ENCODE data around the gene RASSF1. TPM values are rescaled to one million over a fixed set of nuclear protein-coding genes. Genes with fewer than 3 reads are reported as not detected.

RASSF1 gene
- total and polyA plus RNA-seq, 2 of the 13 experiments (the other 11 are each of a cell fraction or from before 2014, with no cell fraction given), result 10.2 to 27.5 TPM

DNA sequence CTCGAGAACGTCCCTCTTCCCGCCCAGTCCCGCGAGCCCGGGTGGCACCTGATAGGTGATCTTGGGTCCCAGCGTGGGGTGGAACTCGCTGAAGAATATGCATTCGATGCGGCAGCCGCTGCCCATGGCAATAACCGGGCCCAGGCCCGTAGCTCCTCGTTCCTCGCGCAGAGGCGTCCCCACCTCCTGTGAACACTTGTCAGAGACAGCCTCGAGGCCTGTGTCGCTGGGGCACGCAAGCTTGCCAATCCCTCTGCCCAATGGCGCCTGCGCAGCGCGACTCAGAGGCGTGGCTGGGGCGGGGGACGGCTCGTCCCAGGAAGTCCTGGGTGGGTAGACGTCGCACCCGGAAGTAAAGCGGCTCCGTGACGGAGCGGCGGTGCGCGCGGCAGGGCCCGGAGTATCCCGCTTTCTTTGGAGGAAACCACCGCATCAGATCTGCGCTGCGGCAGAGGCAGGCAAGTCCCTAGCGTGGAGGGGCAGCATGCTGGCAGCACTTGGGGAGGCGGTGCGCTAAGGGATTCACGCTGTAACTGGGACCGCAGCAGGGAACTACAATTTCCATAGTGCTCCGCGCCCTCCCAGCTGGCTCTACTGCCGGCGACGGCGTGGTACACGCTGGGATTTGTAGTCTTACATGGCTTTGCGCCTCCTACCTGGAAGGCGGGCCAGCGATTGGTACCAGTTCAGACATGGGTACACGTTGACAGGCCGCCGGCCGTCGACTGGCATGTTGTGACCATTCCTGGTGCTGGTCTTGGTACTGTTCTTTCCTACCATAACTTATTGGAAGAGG is 10.1 kb upstream of the RASSF1 start, which contains the start of the genes CYB561D2 and NPRL2 (continued):
- TF ChIP-seq, protein P1, sequence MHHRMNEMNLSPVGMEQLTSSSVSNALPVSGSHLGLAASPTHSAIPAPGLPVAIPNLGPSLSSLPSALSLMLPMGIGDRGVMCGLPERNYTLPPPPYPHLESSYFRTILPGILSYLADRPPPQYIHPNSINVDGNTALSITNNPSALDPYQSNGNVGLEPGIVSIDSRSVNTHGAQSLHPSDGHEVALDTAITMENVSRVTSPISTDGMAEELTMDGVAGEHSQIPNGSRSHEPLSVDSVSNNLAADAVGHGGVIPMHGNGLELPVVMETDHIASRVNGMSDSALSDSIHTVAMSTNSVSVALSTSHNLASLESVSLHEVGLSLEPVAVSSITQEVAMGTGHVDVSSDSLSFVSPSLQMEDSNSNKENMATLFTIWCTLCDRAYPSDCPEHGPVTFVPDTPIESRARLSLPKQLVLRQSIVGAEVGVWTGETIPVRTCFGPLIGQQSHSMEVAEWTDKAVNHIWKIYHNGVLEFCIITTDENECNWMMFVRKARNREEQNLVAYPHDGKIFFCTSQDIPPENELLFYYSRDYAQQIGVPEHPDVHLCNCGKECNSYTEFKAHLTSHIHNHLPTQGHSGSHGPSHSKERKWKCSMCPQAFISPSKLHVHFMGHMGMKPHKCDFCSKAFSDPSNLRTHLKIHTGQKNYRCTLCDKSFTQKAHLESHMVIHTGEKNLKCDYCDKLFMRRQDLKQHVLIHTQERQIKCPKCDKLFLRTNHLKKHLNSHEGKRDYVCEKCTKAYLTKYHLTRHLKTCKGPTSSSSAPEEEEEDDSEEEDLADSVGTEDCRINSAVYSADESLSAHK (CRISPR knock-in tag; IDR thresholded peaks at IDR 0.05; ENCODE audit: borderline replicate concordance), result no peak
- TF ChIP-seq, protein P2, sequence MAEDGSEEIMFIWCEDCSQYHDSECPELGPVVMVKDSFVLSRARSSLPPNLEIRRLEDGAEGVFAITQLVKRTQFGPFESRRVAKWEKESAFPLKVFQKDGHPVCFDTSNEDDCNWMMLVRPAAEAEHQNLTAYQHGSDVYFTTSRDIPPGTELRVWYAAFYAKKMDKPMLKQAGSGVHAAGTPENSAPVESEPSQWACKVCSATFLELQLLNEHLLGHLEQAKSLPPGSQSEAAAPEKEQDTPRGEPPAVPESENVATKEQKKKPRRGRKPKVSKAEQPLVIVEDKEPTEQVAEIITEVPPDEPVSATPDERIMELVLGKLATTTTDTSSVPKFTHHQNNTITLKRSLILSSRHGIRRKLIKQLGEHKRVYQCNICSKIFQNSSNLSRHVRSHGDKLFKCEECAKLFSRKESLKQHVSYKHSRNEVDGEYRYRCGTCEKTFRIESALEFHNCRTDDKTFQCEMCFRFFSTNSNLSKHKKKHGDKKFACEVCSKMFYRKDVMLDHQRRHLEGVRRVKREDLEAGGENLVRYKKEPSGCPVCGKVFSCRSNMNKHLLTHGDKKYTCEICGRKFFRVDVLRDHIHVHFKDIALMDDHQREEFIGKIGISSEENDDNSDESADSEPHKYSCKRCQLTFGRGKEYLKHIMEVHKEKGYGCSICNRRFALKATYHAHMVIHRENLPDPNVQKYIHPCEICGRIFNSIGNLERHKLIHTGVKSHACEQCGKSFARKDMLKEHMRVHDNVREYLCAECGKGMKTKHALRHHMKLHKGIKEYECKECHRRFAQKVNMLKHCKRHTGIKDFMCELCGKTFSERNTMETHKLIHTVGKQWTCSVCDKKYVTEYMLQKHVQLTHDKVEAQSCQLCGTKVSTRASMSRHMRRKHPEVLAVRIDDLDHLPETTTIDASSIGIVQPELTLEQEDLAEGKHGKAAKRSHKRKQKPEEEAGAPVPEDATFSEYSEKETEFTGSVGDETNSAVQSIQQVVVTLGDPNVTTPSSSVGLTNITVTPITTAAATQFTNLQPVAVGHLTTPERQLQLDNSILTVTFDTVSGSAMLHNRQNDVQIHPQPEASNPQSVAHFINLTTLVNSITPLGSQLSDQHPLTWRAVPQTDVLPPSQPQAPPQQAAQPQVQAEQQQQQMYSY (CRISPR knock-in tag; IDR thresholded peaks at IDR 0.05), result peak; percentile 52; the same call in 1 of the 2 replicates
- TF ChIP-seq ZSCAN31 (CRISPR knock-in tag; IDR thresholded peaks at IDR 0.05; ENCODE audit: low read depth), result peak; percentile 95
- TF ChIP-seq FOXM1 (CRISPR knock-in tag; IDR thresholded peaks at IDR 0.05), result no peak
- peak; percentile 95 for TF ChIP-seq ZNF451 (CRISPR knock-in tag; IDR thresholded peaks at IDR 0.05)
- TF ChIP-seq, protein P3, sequence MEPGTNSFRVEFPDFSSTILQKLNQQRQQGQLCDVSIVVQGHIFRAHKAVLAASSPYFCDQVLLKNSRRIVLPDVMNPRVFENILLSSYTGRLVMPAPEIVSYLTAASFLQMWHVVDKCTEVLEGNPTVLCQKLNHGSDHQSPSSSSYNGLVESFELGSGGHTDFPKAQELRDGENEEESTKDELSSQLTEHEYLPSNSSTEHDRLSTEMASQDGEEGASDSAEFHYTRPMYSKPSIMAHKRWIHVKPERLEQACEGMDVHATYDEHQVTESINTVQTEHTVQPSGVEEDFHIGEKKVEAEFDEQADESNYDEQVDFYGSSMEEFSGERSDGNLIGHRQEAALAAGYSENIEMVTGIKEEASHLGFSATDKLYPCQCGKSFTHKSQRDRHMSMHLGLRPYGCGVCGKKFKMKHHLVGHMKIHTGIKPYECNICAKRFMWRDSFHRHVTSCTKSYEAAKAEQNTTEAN (CRISPR knock-in tag; conservative IDR thresholded peaks at IDR 0.05), result peak; percentile 91
- no peak for TF ChIP-seq ZSCAN20 (CRISPR knock-in tag; IDR thresholded peaks at IDR 0.05; ENCODE audit: borderline replicate concordance)
- peak; percentile 95 for TF ChIP-seq SPEN (CRISPR knock-in tag; IDR thresholded peaks at IDR 0.05; ENCODE audit: low read depth)
- TF ChIP-seq, protein P4, sequence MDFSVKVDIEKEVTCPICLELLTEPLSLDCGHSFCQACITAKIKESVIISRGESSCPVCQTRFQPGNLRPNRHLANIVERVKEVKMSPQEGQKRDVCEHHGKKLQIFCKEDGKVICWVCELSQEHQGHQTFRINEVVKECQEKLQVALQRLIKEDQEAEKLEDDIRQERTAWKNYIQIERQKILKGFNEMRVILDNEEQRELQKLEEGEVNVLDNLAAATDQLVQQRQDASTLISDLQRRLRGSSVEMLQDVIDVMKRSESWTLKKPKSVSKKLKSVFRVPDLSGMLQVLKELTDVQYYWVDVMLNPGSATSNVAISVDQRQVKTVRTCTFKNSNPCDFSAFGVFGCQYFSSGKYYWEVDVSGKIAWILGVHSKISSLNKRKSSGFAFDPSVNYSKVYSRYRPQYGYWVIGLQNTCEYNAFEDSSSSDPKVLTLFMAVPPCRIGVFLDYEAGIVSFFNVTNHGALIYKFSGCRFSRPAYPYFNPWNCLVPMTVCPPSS (IDR thresholded peaks at IDR 0.05), result no peak
- TF ChIP-seq, protein P5, sequence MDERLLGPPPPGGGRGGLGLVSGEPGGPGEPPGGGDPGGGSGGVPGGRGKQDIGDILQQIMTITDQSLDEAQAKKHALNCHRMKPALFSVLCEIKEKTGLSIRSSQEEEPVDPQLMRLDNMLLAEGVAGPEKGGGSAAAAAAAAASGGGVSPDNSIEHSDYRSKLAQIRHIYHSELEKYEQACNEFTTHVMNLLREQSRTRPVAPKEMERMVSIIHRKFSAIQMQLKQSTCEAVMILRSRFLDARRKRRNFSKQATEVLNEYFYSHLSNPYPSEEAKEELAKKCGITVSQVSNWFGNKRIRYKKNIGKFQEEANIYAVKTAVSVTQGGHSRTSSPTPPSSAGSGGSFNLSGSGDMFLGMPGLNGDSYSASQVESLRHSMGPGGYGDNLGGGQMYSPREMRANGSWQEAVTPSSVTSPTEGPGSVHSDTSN (CRISPR knock-in tag; IDR thresholded peaks at IDR 0.05), result no peak
- no peak for TF ChIP-seq HMG20B (CRISPR knock-in tag; conservative IDR thresholded peaks at IDR 0.05)
